HFF-Myc (cell line): ENCODE results near the gene CA11.

ENCODE experiments used
- DNase-seq: peaks from one replicate; pipeline ENCODE4 v3.0.0-alpha.2; 2011; ENCODE audit warnings: low read depth; ENCODE audit errors: extremely low read depth
- H3K4me3 ChIP-seq: replicated peaks from 2 replicates; pipeline ENCODE4 v1.5.1; 2011; ENCODE audit warnings: low read depth, mild to moderate bottlenecking, control low read depth, low read length
- CTCF ChIP-seq: IDR thresholded peaks from 2 replicates; pipeline ENCODE4 v1.5.1; 2012; ENCODE audit warnings: mild to moderate bottlenecking, low read depth, low read length, control low read depth; ENCODE audit errors: missing control alignments

The CA11 gene

GRCh38 chr19:48641850-48642249, 4.1 kb downstream of the CA11 start:
- DNase-seq: no peak
- TF ChIP-seq CTCF: no peak
- no peak overlapping the region for H3K4me3 ChIP-seq

DNA sequence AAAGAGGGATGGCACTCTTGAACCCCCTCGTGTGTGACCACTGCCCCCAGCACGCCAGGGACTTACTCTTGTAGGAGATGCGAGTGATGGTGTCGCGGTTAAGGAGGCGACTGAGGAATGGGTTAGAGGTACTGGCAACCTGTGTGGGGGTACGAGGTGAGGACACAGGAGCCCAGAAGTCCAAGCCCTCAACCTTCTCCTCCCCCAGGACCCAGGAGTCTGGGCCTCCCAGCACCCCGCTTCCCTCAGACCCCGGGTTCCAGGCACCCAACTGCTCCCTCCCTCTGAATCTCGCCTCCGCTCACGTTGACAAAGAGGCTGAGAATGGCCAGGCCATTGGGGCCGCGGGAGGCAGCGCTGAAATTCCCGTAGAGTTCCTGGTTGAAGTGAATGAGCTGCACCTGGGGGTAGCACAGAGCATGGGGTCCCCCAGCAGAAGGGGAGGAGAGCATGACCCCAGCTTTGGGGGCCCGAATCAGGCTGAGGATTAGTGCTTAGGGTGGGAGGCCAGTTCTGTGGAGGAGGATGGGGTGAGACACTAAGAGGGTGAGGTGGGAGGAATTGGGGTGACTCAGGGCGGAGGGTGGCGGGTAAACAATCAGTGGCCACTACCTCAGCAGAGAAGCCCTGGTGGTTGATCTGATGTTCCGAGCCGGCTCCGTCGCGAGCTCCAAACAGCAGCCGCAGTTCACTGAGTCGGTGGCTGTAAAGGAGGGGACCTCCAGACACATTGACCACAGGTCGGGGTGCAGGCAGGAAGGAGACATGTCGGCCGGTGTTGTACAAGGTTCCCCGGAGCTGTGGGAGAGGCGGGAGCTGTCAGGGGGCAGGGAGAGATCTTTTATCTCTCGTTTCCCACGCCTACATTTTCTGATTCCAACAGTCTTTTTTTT, 6.3 kb downstream of the CA11 start:
- TF ChIP-seq CTCF: no peak
- no peak for DNase-seq
- H3K4me3 ChIP-seq: no peak overlapping the region

DNA sequence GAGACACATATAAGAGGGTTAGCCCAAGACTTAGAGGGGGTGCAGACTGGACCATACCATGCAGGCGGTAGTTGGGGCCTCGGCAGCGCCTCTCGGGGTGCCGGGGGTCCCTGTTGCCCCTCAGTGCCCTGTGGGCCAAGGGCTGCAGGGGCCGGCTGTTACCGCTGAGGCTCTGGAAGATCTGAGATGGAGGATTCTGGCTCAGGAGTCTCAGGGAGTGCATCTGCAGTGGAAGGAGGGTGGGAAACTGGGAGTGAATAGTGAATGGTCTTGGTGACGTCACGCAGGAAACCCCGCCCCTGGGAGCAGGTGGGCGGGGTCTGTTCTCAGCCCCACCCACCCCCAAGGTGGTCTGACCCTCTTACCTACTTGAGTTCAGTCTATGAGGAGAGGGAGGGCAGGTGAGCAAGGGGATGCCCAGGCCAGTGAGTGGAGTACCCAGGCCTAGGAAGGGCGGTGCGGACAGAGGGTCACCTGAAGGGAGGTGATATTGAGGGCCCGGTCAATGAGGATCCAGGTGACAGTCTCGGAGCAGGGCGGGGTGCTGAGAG, 7.1 kb downstream of the CA11 start:
- TF ChIP-seq CTCF: no peak
- H3K4me3 ChIP-seq: no peak overlapping the region
- DNase-seq: no peak

DNA sequence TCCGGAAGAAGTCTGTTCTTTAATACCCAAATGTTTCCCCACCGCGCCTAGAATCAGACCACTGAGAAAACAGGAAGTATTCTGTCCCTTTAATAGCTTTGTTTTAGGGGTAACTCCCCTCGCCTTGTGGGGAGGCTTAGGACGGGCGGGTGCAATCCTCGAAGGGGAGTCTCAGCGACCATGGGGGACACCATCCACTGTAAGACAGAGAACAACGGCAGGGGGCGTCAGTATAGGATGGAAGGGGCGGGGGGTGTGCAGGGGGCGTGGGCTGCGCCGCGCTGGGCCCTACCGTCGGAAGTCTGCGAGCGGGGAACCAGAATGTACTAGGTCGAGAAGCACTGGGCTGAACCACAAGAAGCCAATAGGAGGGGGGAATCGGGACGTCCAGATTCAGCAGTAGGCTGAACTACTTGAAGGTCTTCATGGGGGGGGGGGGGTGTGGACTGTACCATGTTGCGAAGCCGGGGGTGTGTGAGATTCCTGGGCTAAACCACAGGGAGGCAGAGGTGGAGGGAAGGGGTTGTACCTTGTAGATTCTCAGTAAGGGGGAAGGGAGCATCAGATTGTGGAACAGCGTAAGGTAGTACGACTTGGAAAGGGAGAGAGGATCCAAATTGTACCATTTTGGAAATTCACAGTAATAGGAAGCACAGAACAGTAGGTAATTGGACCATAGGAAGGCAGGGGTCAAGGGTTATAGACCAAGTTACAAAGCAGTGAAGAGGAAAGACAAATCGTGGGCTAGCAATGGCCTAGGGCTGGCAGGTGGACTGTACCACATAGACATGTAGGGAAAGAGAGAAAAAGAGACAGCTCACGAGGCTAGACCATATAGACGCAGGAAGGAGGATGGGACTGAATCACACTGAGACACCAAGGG, 7.8 kb downstream of the CA11 start:
- no peak for TF ChIP-seq CTCF
- peak; percentile 84 for DNase-seq
- H3K4me3 ChIP-seq: peak overlapping the region; percentile 39

GRCh38 chr19:48637449-48637947, 8.5 kb downstream of the CA11 start:
- peak; percentile 94 for DNase-seq
- no peak for TF ChIP-seq CTCF
- H3K4me3 ChIP-seq: peak overlapping the region; percentile 47

DNA sequence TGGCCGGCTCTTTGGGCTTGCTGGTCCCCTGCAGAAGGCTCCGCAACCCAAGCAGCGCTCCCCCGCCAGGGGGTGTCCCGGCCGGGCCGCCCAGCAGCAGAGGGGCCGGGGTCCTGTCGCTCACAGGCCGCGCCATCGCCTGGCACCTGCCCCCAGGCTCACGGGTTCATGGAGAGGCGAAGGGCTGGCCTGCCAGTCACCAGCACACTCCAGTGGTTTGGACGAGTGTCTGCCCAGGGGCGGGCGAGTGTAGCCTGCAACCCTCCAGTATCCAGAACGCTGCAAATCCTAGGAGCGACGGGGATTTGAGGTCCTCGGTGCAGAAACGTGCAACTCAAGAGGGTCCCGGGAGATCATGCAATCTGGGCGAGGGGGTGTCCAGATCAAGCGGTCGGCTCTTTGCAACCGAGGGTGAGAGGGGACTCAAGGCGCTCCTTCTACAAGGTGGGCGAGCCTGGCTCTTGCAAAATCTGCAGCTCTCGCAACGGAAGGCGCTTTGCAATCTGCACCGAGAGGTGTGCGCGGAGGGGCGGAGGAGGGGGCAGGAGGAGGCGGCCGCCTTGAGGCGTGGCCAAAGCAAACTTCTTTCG, 9.0 kb downstream of the CA11 start, which contains the start of gene DBP:
TSS of gene DBP (minus strand) at position 521 of the 590 bp plus-strand sequence. CDS start at position 136, 385 bp downstream.
- no peak for DNase-seq

More for the DNA sequence above, 9.0 kb downstream of the CA11 start, which contains the start of gene DBP:
- H3K4me3 ChIP-seq: peak within 1 kb of the TSS; percentile 47
- no peak for TF ChIP-seq CTCF
